ENCODE data around the gene FAM117B.

FAM117B gene

DNA sequence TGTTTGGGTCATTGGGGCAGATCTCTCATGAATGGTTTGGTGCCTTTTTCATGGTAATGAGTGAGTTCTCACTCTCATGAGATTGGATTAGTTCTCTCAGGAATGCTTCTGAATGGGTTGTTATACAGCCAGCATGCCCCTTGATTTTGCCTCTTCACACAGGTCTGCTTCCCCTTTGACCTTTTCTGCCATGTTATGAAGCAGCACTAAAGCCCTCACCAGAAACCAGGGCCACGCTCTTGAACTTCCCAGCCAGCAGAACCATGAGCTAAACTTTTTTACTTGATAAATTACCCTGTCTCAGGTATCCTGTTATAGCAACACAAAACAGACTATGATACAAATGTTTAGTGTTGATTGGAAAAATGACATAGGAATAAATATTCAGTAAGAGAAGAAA lies 179.5 kb downstream of the FAM117B start:
- no peak for DNase-seq (ENCODE audit: low spot score)

DNA sequence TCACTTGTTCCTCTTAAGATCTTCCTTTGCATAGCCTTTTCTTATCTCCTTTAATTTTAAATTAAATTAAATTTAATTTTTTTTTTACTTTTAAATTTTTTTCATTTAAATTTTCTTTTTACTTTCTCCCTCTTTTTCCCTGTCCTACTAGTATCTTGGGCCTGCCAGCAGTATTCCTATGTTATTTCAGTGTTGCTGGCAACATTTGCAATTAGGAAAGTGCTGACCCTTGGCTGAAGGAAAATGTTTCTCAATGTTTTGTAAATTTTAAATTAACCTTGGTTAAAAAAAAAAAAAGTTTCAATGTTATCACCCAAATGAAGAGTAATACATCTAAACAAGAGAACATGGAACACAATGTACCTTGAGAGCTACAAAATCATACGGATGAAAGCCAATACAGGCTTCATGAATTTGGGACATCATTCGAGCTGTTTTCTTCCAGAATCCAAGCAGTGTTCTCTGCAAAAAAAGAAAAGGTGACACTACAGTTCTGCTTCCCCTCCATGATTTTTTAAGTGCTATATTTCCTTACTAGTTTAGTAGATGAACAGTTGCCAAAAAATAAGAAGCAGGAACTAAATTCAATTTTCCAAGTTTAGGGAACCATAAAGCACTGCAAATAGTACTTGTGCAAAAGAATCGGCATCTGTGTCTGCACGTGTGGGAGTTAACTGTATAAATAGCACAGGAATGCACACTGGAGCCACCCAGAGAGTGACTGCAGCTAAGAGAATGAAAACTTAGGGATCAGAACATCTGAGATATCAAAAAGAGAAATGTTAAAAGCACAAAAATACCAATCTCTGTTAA lies 181.0 kb downstream of the FAM117B start:
- DNase-seq (ENCODE audit: low spot score) = no peak

DNA sequence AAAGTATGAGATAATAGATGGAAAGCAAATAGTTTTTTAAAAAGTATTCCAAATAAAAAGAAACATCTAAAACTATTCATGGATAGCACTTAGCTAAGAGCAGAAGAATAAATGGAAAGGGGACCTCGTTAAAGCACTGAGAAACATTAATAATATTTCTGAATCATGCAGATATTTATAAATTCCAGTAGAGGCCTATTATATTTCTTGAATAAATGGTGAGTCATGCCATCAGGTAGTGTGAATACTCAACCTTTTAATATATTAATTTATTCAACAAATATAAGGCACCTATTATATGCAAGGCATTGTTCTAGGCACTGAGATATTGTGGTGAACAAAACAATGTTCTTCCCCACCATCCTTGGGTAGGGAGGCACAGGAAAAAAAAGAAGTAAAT lies 183.0 kb downstream of the FAM117B start:
- no peak for DNase-seq (ENCODE audit: low spot score)

DNA sequence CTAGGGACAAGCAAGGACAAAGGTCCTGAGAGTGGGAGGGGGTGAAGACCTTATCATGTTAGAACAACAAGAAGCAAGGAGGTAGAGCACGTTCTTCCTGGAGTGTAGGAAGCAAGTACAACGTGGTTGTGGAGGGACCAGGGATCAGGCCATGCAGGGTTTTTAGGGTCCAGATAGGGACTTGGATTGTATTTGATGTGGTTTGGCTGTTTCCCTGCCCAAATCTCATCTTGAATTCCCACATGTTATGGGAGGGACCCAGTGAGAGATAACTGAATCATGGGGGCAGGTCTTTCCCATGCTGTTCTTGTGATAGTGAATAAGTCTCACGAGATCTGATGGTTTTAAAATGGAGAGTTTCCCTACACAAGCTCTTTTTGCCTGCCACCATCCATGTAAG lies 183.6 kb downstream of the FAM117B start:
- no peak for DNase-seq (ENCODE audit: low spot score)

All from NAMALWA (cell line).